Spleen (tissue), 11 donors: ENCODE data around the gene ERLEC1. TPM values are rescaled to one million over a fixed set of nuclear protein-coding genes. Genes with fewer than 3 reads are reported as not detected.
"Not testable (repeated sequence)": the region's sequence is repeated elsewhere in the genome, so short reads cannot be mapped to it uniquely, and the experiment has no call there.

Experiments used
- DNase-seq: peaks from one replicate; pipeline ENCODE4 v3.0.0-alpha.2; 2020
- H3K27ac ChIP-seq, 8 donors: fragments of 200-600 bp; sonication (generic) in 7 of 8; 1 replicate in 4 of 8; 2 replicates in 4 of 8; pipeline versions ENCODE4 v1.5.0 to v1.8.0; 2016 to 2021; ENCODE audit warnings: inconsistent platforms in 4 of 8, mild to moderate bottlenecking in 4 of 8, moderate library complexity in 1 of 8
- H3K27me3 ChIP-seq, 7 donors: fragments of 200-600 bp; sonication (generic) in 6 of 7; replicated peaks in 1 of 7; 1 replicate in 4 of 7; 2 replicates in 3 of 7; pipeline versions ENCODE4 v1.5.0 to v1.8.0; 2016 to 2021; ENCODE audit warnings: inconsistent platforms in 3 of 7, mild to moderate bottlenecking in 1 of 7
- H3K36me3 ChIP-seq, 6 donors: fragments of 200-600 bp; sonication (generic) in 5 of 6; 1 replicate in 4 of 6; 2 replicates in 2 of 6; pipeline versions ENCODE4 v1.5.0 to v1.8.0; 2016 to 2021; ENCODE audit warnings: inconsistent platforms in 2 of 6
- H3K4me1 ChIP-seq, 6 donors: fragments of 200-600 bp; sonication (generic) in 5 of 6; 1 replicate in 3 of 6; 2 replicates in 3 of 6; pipeline versions ENCODE4 v1.5.0 to v1.8.0; 2016 to 2021; ENCODE audit warnings: inconsistent platforms in 3 of 6
- H3K4me3 ChIP-seq, 8 donors: fragments of 200-600 bp; sonication (generic) in 7 of 8; 1 replicate in 4 of 8; 2 replicates in 4 of 8; pipeline versions ENCODE4 v1.5.0 to v1.8.0; 2016 to 2021; ENCODE audit warnings: inconsistent platforms in 4 of 8, mild to moderate bottlenecking in 4 of 8, moderate library complexity in 2 of 8
- H3K9me3 ChIP-seq, 8 donors: fragments of 200-600 bp; sonication (generic) in 7 of 8; 1 replicate in 4 of 8; 2 replicates in 4 of 8; pipeline versions ENCODE4 v1.5.0 to v1.8.0; 2016 to 2021; ENCODE audit warnings: inconsistent platforms in 4 of 8
- POLR2A ChIP-seq, 3 donors: fragments of 450-650 bp; IDR thresholded peaks; one replicate each; pipeline ENCODE4 v1.5.1; 2017; ENCODE audit warnings: antibody characterized with exemption in 3 of 3, mild to moderate bottlenecking in 1 of 3
- POLR2AphosphoS5 ChIP-seq, 3 donors: sonication (generic); formaldehyde crosslinking; IDR thresholded peaks; one replicate each; pipeline ENCODE4 v1.5.1; 2017; ENCODE audit warnings: antibody characterized with exemption in 3 of 3
- WGBS, 5 donors: extraction: QIAGEN DNeasy Blood & Tissue Kit in 3 of 5; methylation state at CpG; one replicate each; pipeline versions ENCODE4 v1.1.5 to v1.1.7; 2013 to 2018; 5-methylcytosine and 5-hydroxymethylcytosine counted together
- intact Hi-C: fragments of 100-400 bp; cut with DNase I; formaldehyde crosslinking; loops from one replicate; pipeline ENCODE4 v1.15.0; 2023; ENCODE audit warnings: low total_unique reads
- polyA plus RNA-seq, 3 donors: library from polyadenylated mRNA; stranded (reverse); fragments of 200-250 nt; gene quantifications; one replicate each; pipeline ENCODE4 v1.2.1, GENCODE V29; 2013
- total RNA-seq, 7 donors: library from RNA; depleted of rRNA in 3 of 7; stranded (reverse); fragments of >200 nt in 3 of 7; fragmentation: NEBNext Ultra II Directional in 4 of 7; extraction: Animal tissue kit (Norgen Biotek cat#: 25700) in 4 of 7; gene quantifications; one replicate each; pipeline versions ENCODE4 v1.1.0 to v1.2.1, GENCODE V29; 2016 to 2021
- TF ChIP-seq, protein P1 (sequence below), 11 experiments: fragments of 200-600 bp in 7 of 11; fragments of 450-650 bp in 4 of 11; sonication (generic) in 4 of 11; IDR thresholded peaks in 8 of 11; conservative IDR thresholded peaks in 3 of 11; 1 replicate in 7 of 11; 2 replicates in 4 of 11; pipeline versions ENCODE4 v1.4.0 to v1.8.0; 2016 to 2021; ENCODE audit warnings: antibody characterized with exemption in 11 of 11, inconsistent platforms in 4 of 11, mild to moderate bottlenecking in 1 of 11
- donor health status: healthy with polysubstance abuse.
- donor health status: DM: no; HTN: no; CAD: no; lungs with moderate emphysema.
- donor health status: DM: no; HTN: no; CAD: no.
- donor health status: Bipolar disorder and iron deficiency.
- donor health status: healthy.
- donor health status: DM: no; HTN: no; CAD: no.
- donor health status: DM: yes; HTN: yes; CAD: no.

ERLEC1 gene
- total and polyA plus RNA-seq, 10 donors = 12.7 to 56.4 (median 31.7) TPM

GRCh38 chr2:53821810-53822209 lies 35.0 kb downstream of the ERLEC1 start:
- H3K4me3 ChIP-seq = no peak overlapping the region
- peaks cover 0 to 37% (median 24%) of the 10 kb centered on the region in 6 donors for H3K36me3 ChIP-seq
- peaks cover 0 to 4% (median 0%) of the 10 kb centered on the region in 6 donors for H3K4me1 ChIP-seq
- H3K27ac ChIP-seq = no peak overlapping the region
- DNase-seq = no peak
- intact Hi-C loops = no loop called here
- no peaks in the 10 kb centered on the region for H3K9me3 ChIP-seq
- 81 to 93% (median 88%) methylated on average over 6 of the region's 6 CpGs for WGBS, 5 donors
- H3K27me3 ChIP-seq = no peaks in the 10 kb centered on the region
- TF ChIP-seq POLR2AphosphoS5 (IDR thresholded peaks at IDR 0.05) (no peak), POLR2A (IDR thresholded peaks at IDR 0.05) (no peak)
- TF ChIP-seq, protein P1, sequence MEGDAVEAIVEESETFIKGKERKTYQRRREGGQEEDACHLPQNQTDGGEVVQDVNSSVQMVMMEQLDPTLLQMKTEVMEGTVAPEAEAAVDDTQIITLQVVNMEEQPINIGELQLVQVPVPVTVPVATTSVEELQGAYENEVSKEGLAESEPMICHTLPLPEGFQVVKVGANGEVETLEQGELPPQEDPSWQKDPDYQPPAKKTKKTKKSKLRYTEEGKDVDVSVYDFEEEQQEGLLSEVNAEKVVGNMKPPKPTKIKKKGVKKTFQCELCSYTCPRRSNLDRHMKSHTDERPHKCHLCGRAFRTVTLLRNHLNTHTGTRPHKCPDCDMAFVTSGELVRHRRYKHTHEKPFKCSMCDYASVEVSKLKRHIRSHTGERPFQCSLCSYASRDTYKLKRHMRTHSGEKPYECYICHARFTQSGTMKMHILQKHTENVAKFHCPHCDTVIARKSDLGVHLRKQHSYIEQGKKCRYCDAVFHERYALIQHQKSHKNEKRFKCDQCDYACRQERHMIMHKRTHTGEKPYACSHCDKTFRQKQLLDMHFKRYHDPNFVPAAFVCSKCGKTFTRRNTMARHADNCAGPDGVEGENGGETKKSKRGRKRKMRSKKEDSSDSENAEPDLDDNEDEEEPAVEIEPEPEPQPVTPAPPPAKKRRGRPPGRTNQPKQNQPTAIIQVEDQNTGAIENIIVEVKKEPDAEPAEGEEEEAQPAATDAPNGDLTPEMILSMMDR (IDR thresholded peaks at IDR 0.05 in 8 of 11, conservative IDR thresholded peaks at IDR 0.05 in 3 of 11) = no peak

GRCh38 chr2:53823639-53824038 lies 36.8 kb downstream of the ERLEC1 start:
- TF ChIP-seq, protein P1 (IDR thresholded peaks at IDR 0.05 in 8 of 11, conservative IDR thresholded peaks at IDR 0.05 in 3 of 11) = peak in 2 of 11 experiments; percentile 9 to 12
- H3K9me3 ChIP-seq, H3K27ac ChIP-seq, intact Hi-C loops, DNase-seq, H3K4me3 ChIP-seq, H3K4me1 ChIP-seq, H3K27me3 ChIP-seq: not testable (repeated sequence)
- WGBS, 5 donors = 84 to 96% (median 91%) methylated on average over 9 of the region's 9 CpGs
- peaks cover 0 to 19% (median 12%) of the 10 kb centered on the region in 6 donors for H3K36me3 ChIP-seq

DNA sequence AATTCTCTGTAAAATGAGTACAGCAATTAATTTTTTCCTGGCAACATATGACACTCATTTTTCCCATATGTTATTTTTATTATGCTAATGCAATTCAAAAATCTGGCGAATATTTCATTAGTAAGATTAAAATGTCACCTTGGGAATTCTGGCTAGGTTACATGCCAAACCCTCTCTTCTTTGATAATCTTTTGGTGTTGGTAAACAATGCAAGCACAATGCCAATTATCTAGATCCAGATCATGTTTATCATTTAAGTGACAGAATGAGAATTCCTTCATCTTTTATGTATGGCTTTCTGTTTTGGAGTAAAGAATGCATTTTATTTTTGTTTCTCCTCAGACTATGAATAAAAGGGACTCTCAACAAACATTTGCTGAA lies 39.2 kb downstream of the ERLEC1 start:
- H3K9me3 ChIP-seq = peaks cover 0 to 6% (median 2%) of the 10 kb centered on the region in 8 donors
- TF ChIP-seq, protein P1 (IDR thresholded peaks at IDR 0.05 in 8 of 11, conservative IDR thresholded peaks at IDR 0.05 in 3 of 11) = no peak
- TF ChIP-seq POLR2AphosphoS5 (IDR thresholded peaks at IDR 0.05) = no peak
- no peak for TF ChIP-seq POLR2A (IDR thresholded peaks at IDR 0.05)
- intact Hi-C loops = no loop called here
- no peak overlapping the region for H3K4me3 ChIP-seq
- no peaks in the 10 kb centered on the region for H3K27me3 ChIP-seq
- WGBS, 5 donors = 75 to 92% (median 80%) methylated on average over 1 of the region's 1 CpG
- no peak overlapping the region for H3K27ac ChIP-seq
- no peak for DNase-seq
- peaks cover 0 to 4% (median 0%) of the 10 kb centered on the region in 6 donors for H3K4me1 ChIP-seq
- peaks cover 0 to 3% (median 0%) of the 10 kb centered on the region in 6 donors for H3K36me3 ChIP-seq

DNA sequence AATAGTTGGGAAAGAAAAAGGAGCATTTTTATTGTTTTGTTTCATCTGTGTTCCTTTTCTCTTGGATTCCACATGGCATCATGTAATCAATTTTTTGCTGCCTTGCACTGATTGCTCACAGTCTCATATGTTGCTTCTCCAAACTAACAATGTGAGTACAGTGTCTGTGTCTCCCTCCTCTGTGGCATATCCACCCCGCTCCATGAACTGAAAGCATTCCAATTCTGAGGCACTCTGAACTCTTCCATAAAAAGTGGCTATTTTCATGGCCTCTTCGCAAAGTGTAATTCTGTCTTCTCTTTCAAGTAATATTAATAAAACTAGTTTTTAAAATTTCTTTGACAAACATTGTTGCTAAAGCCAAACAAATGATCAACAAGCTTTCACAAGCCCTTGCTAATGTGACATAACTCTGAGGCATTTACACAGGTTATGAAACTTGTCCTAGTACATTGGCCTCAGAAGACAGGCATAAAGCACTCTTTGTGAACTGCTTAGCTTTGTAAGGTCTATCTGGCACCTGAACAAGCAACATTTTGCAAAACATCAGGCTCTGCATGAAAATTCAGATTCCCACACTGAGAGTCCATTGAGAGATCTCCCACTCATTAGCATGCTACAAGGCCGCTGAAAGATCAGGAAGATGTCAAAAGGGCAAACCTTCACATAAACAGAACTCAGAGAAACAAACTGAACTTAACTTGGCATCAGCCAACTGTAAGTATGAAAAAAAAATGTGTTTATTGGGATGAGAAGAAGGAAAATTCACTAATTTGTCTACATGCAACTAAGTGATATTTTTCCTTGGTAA lies 39.9 kb downstream of the ERLEC1 start:
- H3K27me3 ChIP-seq = no peaks in the 10 kb centered on the region
- H3K4me1 ChIP-seq = peaks cover 0 to 4% (median 0%) of the 10 kb centered on the region in 6 donors
- TF ChIP-seq POLR2A (IDR thresholded peaks at IDR 0.05) (no peak), POLR2AphosphoS5 (IDR thresholded peaks at IDR 0.05) (no peak)
- TF ChIP-seq, protein P1 (IDR thresholded peaks at IDR 0.05 in 8 of 11, conservative IDR thresholded peaks at IDR 0.05 in 3 of 11) = no peak
- no peak overlapping the region for H3K4me3 ChIP-seq
- no peak overlapping the region for H3K27ac ChIP-seq
- 58 to 80% (median 73%) methylated on average over 3 of the region's 3 CpGs for WGBS, 5 donors
- DNase-seq = no peak
- H3K9me3 ChIP-seq = peaks cover 0 to 6% (median 2%) of the 10 kb centered on the region in 8 donors
- intact Hi-C loops = no loop called here
- H3K36me3 ChIP-seq = peaks cover 0 to 11% (median 0%) of the 10 kb centered on the region in 6 donors
